H1 (cell line): Measurements from ENCODE around the gene SRPX. TPM values are rescaled to one million over a fixed set of nuclear protein-coding genes. Genes with fewer than 3 reads are reported as not detected.

Source experiments
- BCL11A ChIP-seq, 2 experiments: IDR thresholded peaks; one replicate each; pipeline ENCODE4 v1.6.1; 2011; ENCODE audit warnings: low read depth in 2 of 2, low read length in 2 of 2, mild to moderate bottlenecking in 2 of 2
- E2F6 ChIP-seq: IDR thresholded peaks from 2 replicates; pipeline ENCODE4 v1.6.1; 2012; ENCODE audit warnings: inconsistent platforms
- JUND ChIP-seq: IDR thresholded peaks from 2 replicates; pipeline ENCODE4 v1.6.1; 2011; ENCODE audit warnings: mild to moderate bottlenecking, improper control_type of control experiment, low read length
- polyA plus RNA-seq, 7 experiments: library from polyadenylated mRNA; depleted of rRNA in 3 of 7; stranded (reverse) in 5 of 7; unstranded in 2 of 7; fragments of >200 nt in 5 of 7; fragments of 200-250 nt in 2 of 7; gene quantifications; 1 replicate in 5 of 7; 2 replicates in 1 of 7; 4 replicates in 1 of 7; pipeline versions ENCODE4 v1.2.1 to v1.2.3, GENCODE V29; 2011 to 2013; ENCODE audit warnings: missing spikeins in 2 of 7, mixed read lengths in 2 of 7
- total RNA-seq: library from RNA; stranded (reverse); fragmentation: NEBNext Ultra II Directional; extraction: Animal tissue kit (Norgen Biotek cat#: 25700); gene quantifications from 2 replicates; pipeline ENCODE4 v1.2.1, GENCODE V29; 2021
- TF ChIP-seq, protein P1 (sequence below): fragments of 300-600 bp; sonication (generic); IDR thresholded peaks from 2 replicates; pipeline ENCODE4 v1.7.1; 2012; ENCODE audit warnings: low read length, moderate library complexity, mild to moderate bottlenecking, inconsistent platforms; ENCODE audit not compliant: insufficient replicate concordance

The SRPX gene
- total and polyA plus RNA-seq, 2 of the 8 experiments (the other 6 are each of a cell fraction or from before 2014, with no cell fraction given): 7.6 to 10.4 TPM

DNA sequence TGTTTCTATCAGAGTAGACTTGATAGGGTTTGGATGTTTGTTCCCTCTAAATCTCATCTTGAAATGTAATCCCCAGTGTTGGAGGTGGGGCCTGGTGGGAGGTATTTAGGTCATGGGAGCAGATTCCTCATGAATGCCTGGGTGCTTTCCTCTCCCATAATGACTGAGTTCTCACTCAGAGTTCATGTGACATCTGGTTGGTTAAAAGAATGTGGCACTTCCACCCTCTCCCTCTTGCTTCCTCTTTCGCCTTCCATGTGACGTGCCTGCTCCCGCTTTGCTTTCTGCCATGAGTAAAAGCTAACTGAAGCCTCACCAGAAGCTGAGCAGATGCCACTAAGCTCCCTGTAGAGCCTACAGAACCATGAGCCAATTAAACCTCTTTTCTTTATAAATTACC lies 47.3 kb upstream of the SRPX start (continued):
- TF ChIP-seq E2F6: no peak
- no peak for TF ChIP-seq JUND
- TF ChIP-seq BCL11A (IDR thresholded peaks at IDR 0.05; ENCODE audit: low read depth in 2 of 2, low read length in 2 of 2): no peak
- TF ChIP-seq, protein P1, sequence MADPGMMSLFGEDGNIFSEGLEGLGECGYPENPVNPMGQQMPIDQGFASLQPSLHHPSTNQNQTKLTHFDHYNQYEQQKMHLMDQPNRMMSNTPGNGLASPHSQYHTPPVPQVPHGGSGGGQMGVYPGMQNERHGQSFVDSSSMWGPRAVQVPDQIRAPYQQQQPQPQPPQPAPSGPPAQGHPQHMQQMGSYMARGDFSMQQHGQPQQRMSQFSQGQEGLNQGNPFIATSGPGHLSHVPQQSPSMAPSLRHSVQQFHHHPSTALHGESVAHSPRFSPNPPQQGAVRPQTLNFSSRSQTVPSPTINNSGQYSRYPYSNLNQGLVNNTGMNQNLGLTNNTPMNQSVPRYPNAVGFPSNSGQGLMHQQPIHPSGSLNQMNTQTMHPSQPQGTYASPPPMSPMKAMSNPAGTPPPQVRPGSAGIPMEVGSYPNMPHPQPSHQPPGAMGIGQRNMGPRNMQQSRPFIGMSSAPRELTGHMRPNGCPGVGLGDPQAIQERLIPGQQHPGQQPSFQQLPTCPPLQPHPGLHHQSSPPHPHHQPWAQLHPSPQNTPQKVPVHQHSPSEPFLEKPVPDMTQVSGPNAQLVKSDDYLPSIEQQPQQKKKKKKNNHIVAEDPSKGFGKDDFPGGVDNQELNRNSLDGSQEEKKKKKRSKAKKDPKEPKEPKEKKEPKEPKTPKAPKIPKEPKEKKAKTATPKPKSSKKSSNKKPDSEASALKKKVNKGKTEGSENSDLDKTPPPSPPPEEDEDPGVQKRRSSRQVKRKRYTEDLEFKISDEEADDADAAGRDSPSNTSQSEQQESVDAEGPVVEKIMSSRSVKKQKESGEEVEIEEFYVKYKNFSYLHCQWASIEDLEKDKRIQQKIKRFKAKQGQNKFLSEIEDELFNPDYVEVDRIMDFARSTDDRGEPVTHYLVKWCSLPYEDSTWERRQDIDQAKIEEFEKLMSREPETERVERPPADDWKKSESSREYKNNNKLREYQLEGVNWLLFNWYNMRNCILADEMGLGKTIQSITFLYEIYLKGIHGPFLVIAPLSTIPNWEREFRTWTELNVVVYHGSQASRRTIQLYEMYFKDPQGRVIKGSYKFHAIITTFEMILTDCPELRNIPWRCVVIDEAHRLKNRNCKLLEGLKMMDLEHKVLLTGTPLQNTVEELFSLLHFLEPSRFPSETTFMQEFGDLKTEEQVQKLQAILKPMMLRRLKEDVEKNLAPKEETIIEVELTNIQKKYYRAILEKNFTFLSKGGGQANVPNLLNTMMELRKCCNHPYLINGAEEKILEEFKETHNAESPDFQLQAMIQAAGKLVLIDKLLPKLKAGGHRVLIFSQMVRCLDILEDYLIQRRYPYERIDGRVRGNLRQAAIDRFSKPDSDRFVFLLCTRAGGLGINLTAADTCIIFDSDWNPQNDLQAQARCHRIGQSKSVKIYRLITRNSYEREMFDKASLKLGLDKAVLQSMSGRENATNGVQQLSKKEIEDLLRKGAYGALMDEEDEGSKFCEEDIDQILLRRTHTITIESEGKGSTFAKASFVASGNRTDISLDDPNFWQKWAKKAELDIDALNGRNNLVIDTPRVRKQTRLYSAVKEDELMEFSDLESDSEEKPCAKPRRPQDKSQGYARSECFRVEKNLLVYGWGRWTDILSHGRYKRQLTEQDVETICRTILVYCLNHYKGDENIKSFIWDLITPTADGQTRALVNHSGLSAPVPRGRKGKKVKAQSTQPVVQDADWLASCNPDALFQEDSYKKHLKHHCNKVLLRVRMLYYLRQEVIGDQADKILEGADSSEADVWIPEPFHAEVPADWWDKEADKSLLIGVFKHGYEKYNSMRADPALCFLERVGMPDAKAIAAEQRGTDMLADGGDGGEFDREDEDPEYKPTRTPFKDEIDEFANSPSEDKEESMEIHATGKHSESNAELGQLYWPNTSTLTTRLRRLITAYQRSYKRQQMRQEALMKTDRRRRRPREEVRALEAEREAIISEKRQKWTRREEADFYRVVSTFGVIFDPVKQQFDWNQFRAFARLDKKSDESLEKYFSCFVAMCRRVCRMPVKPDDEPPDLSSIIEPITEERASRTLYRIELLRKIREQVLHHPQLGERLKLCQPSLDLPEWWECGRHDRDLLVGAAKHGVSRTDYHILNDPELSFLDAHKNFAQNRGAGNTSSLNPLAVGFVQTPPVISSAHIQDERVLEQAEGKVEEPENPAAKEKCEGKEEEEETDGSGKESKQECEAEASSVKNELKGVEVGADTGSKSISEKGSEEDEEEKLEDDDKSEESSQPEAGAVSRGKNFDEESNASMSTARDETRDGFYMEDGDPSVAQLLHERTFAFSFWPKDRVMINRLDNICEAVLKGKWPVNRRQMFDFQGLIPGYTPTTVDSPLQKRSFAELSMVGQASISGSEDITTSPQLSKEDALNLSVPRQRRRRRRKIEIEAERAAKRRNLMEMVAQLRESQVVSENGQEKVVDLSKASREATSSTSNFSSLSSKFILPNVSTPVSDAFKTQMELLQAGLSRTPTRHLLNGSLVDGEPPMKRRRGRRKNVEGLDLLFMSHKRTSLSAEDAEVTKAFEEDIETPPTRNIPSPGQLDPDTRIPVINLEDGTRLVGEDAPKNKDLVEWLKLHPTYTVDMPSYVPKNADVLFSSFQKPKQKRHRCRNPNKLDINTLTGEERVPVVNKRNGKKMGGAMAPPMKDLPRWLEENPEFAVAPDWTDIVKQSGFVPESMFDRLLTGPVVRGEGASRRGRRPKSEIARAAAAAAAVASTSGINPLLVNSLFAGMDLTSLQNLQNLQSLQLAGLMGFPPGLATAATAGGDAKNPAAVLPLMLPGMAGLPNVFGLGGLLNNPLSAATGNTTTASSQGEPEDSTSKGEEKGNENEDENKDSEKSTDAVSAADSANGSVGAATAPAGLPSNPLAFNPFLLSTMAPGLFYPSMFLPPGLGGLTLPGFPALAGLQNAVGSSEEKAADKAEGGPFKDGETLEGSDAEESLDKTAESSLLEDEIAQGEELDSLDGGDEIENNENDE: no peak
